ENCODE data around the gene C5AR2. TPM values are rescaled to one million over a fixed set of nuclear protein-coding genes. Genes with fewer than 3 reads are reported as not detected.
"Not testable (repeated sequence)": the region's sequence is repeated elsewhere in the genome, so short reads cannot be mapped to it uniquely, and the experiment has no call there.

Gene C5AR2
- not detected in 3 replicates for total RNA-seq

DNA sequence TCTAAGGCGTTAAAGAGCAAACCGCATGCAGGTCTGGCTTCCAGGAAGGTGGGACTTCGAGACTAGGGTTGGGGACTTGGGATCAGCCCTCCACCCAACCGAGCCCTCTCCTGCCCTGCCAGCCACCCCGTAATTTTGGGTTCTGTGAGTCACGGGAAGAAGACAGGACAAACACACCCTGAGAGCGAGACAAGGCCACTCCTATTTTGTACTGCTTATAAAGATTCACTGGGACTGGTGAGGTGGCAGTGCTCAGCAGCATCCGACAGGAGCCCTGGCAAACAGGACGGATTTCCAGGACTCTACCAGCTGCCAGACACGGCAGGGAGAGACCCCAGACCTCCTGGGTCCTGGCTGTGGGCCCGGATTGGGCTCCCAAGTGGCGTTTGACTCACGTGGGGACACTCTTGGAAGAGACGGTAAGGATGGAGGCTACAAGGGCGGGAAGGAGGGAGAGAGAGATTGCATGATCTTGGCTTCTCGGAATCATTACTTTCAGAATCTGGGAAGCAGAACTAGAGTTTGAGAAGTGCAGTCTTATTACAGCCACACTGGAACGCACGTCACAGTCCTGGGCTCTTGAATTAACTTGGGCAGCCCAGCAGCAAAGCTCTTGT is at the start of gene C5AR2:
TSS of gene C5AR2 (plus strand) at position 245 of the 617 bp plus-strand sequence. CDS start 8,625 bp downstream, outside the sequence.
- no peak within 1 kb of the TSS for H3K4me3 Mint-ChIP-seq
- TF ChIP-seq, protein P1, sequence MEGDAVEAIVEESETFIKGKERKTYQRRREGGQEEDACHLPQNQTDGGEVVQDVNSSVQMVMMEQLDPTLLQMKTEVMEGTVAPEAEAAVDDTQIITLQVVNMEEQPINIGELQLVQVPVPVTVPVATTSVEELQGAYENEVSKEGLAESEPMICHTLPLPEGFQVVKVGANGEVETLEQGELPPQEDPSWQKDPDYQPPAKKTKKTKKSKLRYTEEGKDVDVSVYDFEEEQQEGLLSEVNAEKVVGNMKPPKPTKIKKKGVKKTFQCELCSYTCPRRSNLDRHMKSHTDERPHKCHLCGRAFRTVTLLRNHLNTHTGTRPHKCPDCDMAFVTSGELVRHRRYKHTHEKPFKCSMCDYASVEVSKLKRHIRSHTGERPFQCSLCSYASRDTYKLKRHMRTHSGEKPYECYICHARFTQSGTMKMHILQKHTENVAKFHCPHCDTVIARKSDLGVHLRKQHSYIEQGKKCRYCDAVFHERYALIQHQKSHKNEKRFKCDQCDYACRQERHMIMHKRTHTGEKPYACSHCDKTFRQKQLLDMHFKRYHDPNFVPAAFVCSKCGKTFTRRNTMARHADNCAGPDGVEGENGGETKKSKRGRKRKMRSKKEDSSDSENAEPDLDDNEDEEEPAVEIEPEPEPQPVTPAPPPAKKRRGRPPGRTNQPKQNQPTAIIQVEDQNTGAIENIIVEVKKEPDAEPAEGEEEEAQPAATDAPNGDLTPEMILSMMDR (IDR thresholded peaks at IDR 0.05; ENCODE audit: unreplicated experiment), result no peak
- H3K9me3 Mint-ChIP-seq, result no peaks in the 10 kb centered on the region
- peaks cover 8% of the 10 kb centered on the region for H3K27me3 Mint-ChIP-seq (ENCODE audit: low read depth)
- no peaks in the 10 kb centered on the region for H3K4me1 Mint-ChIP-seq
- no peaks in the 10 kb centered on the region for H3K36me3 Mint-ChIP-seq
- H3K27ac Mint-ChIP-seq, result no peak within 1 kb of the TSS
- no peak for DNase-seq (ENCODE audit: low spot score in 2 of 2, unreplicated experiment in 2 of 2)

GRCh38 chr19:47283405-47284059 is 48.4 kb upstream of the C5AR2 start:
- no peaks in the 10 kb centered on the region for H3K36me3 Mint-ChIP-seq
- no peak overlapping the region for H3K27ac Mint-ChIP-seq
- no peaks in the 10 kb centered on the region for H3K27me3 Mint-ChIP-seq (ENCODE audit: low read depth)
- no peak overlapping the region for H3K4me3 Mint-ChIP-seq
- TF ChIP-seq, protein P1 (IDR thresholded peaks at IDR 0.05; ENCODE audit: unreplicated experiment), result no peak
- no peak for DNase-seq (ENCODE audit: low spot score in 2 of 2, unreplicated experiment in 2 of 2)
- no peaks in the 10 kb centered on the region for H3K9me3 Mint-ChIP-seq
- peaks cover 9% of the 10 kb centered on the region for H3K4me1 Mint-ChIP-seq

DNA sequence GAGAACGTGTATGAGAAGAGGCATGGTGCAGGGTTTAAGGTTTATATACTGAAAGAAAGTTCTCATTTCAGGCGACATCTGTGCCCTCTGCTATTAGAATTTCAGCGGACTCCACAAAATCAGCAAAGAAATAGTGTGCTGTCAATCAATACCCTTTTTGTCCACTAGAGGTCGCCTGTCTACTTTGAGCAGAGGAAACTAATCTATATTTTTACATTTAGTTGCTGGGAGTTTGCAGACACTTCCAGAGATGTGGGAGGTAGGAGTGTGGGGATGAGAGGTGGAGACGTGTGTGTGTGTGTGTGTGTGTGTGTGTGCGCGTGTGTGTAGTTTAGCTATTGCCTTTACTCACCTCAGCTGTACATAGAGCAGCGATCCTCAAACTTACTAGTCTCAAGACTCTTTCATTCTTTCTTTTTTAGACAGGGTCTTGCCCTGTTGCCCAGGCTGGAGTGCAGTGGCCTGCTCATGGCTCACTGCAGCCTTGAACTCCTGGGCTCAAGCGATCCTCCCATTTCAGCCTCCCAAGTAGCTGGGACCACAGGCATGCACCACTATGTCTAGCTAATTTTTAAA is 47.6 kb upstream of the C5AR2 start:
- Mint-ChIP-seq H3K27ac (no peak overlapping the region), H3K9me3 (no peaks in the 10 kb centered on the region), H3K4me1 (peaks cover 10% of the 10 kb centered on the region), H3K36me3 (no peaks in the 10 kb centered on the region), H3K27me3 (ENCODE audit: low read depth) (no peaks in the 10 kb centered on the region), H3K4me3 (no peak overlapping the region)
- TF ChIP-seq, protein P1 (IDR thresholded peaks at IDR 0.05; ENCODE audit: unreplicated experiment), result peak; percentile 90
- DNase-seq (ENCODE audit: low spot score in 2 of 2, unreplicated experiment in 2 of 2), result no peak

DNA sequence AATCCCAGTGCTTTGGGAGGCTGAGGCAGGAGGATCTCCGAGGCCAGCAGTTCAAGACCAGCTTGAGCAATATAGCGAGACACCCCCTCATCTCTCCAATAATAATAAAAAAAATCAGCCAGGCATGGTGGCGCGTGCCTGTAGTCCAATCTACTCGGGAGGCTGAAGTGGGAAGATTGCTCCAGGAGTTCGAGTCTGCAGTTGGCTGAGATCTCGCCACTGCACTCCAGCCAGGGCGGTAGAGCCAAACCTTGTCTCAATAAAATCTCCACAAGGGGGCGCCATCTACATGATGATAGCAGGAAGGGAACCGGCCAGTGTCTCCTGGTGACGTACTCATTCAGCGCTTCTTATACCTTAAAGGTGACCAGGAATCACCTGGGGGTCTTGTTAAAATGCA is 35.9 kb upstream of the C5AR2 start:
- DNase-seq (ENCODE audit: low spot score in 2 of 2, unreplicated experiment in 2 of 2), result peak; percentile 64 to 76
- Mint-ChIP-seq H3K36me3 (no peaks in the 10 kb centered on the region), H3K27me3 (ENCODE audit: low read depth) (no peaks in the 10 kb centered on the region), H3K4me3 (no peak overlapping the region), H3K27ac (no peak overlapping the region), H3K9me3 (no peaks in the 10 kb centered on the region), H3K4me1 (no peaks in the 10 kb centered on the region)
- TF ChIP-seq, protein P1 (IDR thresholded peaks at IDR 0.05; ENCODE audit: unreplicated experiment), result peak; percentile 84

- H3K4me3 Mint-ChIP-seq; H3K9me3 Mint-ChIP-seq; H3K27ac Mint-ChIP-seq; H3K4me1 Mint-ChIP-seq; H3K36me3 Mint-ChIP-seq; DNase-seq (ENCODE audit: low spot score in 2 of 2, unreplicated experiment in 2 of 2); H3K27me3 Mint-ChIP-seq (ENCODE audit: low read depth): not testable (repeated sequence)
These were observed 31.1 kb upstream of the C5AR2 start for GRCh38 chr19:47300867-47301266.

DNA sequence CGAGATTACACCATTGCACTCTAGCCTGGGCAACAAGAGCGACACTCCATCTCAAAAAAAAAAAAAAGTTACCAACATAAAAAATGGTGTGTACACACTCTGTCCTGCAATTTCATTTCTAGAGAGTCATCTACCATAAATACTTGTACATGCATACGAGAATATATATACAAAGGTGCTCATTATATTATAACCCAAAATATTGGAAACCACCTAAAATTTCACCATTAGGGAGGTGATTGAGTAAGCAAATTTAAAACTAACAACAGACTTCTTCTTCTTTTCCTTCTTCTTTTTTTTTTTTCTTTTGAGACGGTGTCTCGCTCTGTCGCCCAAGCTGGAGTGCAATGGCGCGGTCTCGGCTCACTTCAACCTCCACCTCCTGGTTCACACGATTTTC is 29.7 kb upstream of the C5AR2 start:
- Mint-ChIP-seq H3K9me3 (no peaks in the 10 kb centered on the region), H3K4me1 (peaks cover 5% of the 10 kb centered on the region), H3K27ac (no peak overlapping the region), H3K27me3 (ENCODE audit: low read depth) (peaks cover 1% of the 10 kb centered on the region), H3K4me3 (no peak overlapping the region), H3K36me3 (no peaks in the 10 kb centered on the region)
- TF ChIP-seq, protein P1 (IDR thresholded peaks at IDR 0.05; ENCODE audit: unreplicated experiment), result no peak
- no peak for DNase-seq (ENCODE audit: low spot score in 2 of 2, unreplicated experiment in 2 of 2)
